Activated CD8-positive, alpha-beta memory T cell treated with anti-CD3 and anti-CD28 coated beads, Interleukin-2, amount 50 U/mL, for 4 hours (primary cell): ENCODE data around the gene CARD10.
A peak's percentile ranks its signal among the peaks of the same experiment; 100 is the strongest.

ENCODE experiments used
- DNase-seq: peaks from one replicate; pipeline ENCODE4 v3.0.0-alpha.2; 2020

CARD10 gene

DNA sequence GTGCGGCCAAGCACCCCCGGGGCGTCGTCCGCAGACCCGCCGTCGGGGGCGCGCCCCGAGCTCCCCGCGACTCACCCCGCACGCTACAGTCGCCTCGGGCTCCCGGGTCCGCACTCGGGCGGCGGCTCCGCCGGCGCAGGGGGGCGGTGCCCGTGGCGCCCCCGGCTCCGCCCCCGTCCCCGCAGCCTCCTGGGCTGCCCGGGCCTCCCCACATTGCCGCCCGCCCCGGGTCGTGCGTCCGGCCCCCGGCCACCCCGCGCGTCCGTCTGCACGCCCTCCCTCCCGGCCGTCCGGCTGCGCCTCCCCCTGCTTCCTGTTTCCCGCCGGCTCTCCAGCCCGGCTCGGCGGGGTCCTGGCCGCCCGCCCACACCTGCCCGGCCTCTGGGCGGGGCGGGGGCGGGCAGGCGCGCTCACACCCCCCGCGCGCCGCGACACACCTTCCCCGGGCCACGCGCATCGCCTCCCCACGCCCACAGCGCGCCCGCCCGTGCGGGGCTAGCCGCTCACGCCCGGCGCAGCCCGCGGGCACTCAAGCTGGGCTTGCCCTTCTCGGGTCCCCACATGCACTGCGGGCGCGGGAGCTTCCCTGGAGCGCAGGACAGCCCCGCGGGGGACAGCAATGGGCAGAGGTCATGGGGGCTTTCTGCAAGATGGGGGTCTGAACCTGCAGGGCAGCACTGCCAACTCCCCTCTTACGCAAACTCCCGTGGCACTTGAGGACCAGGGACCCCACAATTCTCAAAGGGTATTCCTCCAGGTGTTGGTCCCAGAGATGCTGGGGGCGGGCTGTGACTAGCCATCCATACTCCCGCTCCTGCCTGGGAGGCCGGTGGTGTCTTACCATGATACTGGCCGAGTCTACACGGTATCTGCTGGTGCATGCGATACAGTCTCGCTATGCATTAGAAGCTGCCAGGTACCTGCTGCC lies at the start of gene CARD10:
CARD10 (minus strand) TSS at position 148 of the 928 bp plus-strand sequence. CDS start 215 bp downstream, outside the sequence.
- no peak for DNase-seq

DNA sequence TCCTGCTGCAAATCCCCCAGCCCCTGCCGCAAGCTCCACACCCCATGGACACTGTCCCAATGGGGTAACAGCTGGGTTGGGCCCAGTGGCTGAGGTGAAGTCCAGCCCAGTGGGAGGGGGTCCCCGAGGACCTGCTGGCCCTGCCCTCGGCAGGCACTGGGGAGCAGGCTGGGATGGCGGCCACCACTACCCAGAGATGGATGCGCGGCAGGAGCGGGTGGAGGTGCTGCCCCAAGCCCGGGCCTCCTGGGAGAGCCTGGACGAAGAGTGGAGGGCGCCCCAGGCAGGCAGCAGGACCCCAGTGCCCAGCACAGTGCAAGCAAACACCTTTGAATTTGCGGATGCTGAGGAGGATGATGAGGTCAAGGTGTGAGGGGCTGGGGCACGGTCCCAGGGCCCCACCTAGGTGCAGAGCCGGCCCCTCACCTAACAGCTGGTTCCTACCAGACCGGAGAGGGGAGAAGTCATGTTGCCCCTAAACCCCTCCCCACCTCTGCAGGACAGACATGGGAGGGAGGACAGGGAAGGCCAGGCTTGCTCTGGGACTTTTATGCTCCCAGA lies 49.3 kb upstream of the CARD10 start:
- no peak for DNase-seq

DNA sequence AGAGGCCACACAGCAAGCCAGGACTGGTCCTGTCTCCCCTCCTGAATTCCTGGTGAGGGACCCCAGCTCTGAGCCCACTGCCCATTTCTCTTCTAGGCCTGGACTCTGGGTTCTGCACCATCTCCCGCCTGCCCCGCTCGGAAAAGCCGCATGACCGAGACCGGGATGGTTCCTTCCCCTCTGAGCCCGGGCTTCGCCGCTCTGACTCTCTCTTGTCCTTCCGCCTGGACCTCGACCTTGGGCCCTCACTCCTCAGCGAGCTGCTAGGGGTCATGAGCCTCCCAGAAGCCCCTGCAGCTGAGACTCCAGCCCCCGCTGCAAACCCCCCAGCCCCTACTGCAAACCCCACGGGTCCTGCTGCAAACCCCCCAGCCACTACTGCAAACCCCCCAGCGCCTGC lies 48.8 kb upstream of the CARD10 start:
- no peak for DNase-seq

DNA sequence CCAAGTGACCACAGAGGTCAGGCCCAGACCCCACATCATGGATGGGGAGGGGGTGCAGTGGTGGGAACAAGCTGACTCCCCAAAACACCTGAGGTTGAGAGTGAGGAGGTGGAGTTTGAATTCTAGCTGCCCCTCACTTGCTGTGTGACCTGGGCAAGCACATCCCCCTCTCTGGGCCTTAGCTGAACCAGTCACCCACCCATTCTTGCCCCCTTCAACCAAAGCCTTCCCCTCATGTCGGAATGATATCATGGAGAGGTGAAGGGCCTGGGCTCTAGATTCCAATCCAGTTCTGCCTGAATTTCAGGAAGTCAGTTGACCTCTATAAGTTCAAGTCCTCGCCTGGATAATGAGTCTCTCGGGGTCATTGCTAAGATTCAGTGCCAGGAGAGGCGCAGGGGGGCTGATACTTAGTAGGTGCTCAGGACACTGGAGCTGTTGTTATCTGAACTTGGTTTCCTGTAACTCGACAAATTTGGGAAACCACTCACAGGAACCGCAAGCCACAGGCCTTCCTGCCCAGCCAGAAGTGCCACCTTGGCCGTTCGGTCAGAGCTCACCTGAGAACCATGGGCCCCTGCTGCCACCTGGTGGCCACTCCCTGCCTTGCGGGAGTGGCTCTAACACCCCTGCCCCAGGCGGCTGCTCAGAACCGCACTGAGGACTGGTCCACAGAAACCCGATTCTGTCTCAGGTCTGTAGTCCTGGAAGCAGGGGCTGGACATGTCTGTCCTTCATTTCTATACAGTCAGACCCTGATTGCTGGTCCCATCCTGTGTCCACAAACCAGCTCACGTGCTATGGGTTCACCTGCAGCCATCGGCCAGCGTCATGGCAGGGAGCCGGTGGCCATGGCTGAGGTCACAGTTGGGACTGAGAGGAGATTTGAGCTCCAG lies 47.9 kb upstream of the CARD10 start:
- DNase-seq, result peak; percentile 91

- peak; percentile 46 for DNase-seq
These were observed 47.2 kb upstream of the CARD10 start for GRCh38 chr22:37566329-37566837.

DNA sequence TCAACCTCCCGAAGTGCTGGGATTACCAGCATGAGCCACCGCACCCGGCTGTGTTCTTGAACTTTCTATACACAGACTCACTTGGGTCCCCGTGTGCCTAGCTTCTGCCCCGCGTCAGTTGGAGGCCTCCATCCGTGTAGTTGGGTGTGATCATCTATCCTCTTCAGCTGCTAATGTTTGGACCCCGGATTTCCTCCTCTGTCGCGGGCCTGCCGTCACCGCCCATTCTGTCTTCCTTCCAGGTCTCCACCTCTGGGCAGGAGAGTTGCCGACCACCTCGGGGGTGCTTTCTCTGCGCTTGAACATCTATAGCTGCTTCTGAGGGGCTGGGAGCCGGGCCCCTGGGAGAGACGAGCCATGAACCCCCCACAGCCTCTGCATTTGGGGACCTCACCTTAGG lies 46.6 kb upstream of the CARD10 start:
- no peak for DNase-seq

DNA sequence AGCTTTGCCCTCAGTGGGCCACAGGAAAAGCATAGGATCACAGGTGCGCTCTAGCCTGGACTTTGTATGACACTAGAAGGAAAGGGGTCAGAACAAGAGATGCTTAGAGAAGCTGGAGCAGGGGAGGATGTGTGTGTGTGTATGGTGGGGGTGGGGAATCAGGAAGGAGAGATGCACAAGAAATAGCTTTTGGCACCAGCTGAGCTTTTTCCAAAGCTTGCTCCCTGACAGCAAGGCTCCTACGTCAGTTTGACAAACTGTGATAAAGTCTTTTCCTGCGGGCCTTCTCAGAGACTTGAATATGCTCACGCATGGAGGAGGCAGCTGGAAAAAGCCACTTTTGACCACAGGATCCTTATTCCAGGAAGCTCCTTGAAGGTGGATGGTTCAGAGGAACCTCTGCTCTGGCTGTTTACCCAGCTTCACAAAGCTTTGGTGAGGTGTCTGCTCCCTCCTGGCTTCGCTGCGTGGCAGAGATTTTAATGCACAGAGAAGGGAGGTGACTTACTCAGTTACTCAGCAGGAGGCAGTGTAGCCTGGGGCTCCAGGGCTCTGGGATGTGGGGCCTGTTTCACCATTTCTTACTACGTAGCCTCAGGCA lies 45.0 kb upstream of the CARD10 start:
- no peak for DNase-seq

DNA sequence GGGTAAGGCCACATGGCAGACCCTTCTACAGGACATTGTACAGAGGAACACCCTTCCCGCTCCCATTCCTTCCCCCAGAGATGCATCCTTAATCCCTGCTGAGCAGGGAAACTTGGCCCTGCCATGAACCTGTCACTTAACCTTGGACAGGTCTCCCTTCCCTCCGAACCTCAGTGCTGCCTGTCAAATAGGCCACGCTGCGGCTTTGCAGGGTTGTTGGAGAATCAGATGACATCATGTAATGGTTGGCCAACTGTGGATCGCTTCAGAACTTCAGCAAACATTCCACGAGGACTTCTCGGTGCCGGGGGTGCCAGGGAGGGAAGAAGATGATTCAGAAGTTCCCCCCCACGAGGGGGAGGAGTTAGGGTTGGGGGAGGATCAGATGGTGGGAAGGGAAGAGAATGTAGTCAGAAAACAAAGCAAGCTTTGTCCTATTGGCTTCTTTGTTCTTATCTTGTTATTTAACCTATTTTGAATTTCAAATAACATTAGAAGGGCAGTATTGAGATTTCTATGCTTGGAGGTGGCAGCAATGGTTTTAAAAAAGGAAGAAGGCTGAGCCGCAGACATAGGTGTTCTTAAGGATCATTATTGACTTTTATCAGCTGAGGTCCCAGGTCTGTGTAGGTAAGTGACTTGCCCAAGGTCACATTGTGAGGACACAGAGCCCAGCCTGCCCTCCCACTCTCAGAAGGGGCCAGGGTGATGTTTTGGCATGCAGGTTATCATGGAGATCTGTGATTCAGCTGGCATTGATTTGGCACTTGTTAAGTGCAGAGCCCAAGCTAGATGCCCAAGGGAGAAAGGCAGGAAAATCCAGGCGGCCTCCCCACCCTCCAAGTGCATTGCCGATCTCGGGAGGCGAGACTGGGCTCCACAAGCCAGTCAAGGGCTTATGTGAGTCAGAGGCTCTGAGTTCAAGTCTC lies 44.2 kb upstream of the CARD10 start:
- DNase-seq, result no peak

DNA sequence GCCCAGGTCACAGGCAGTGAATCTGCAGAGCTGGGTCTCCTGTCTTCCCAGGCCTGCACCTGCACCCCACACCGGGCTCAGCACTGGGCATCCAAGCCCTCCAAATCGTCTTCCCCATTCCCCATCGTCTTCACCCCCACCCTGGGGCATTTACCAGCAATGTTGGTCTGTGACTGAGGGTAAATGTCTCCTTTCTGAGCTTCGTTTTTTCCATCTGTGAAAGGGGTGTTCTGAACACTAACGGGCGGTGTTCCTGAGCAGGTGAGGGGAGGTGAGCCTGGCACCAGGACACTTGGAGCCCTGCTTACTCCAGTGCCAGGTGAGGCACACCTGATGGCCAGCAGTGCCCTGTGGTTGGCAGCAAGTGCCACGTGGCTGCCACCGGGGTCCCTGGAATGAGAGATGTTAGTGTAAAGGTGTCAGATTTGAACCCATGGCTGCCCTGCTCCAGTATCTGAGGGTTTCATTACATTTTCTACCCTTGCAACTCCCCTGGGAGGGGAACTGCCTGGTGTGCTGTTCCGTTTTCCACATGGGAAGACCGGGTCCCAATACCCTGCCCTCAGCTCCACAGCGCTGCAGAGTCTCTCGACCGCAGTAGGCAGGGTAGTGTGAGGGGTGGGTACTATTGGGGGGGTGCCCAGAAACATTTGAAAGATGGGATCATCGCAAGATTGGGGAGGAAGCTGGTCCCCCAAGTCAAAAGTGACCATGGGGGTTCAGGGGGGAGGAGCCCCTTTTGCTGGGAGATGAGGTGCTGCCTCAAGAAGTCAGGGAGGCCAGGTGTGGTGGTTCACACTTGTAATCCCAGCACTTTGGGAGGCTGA lies 43.0 kb upstream of the CARD10 start:
- DNase-seq, result no peak

DNA sequence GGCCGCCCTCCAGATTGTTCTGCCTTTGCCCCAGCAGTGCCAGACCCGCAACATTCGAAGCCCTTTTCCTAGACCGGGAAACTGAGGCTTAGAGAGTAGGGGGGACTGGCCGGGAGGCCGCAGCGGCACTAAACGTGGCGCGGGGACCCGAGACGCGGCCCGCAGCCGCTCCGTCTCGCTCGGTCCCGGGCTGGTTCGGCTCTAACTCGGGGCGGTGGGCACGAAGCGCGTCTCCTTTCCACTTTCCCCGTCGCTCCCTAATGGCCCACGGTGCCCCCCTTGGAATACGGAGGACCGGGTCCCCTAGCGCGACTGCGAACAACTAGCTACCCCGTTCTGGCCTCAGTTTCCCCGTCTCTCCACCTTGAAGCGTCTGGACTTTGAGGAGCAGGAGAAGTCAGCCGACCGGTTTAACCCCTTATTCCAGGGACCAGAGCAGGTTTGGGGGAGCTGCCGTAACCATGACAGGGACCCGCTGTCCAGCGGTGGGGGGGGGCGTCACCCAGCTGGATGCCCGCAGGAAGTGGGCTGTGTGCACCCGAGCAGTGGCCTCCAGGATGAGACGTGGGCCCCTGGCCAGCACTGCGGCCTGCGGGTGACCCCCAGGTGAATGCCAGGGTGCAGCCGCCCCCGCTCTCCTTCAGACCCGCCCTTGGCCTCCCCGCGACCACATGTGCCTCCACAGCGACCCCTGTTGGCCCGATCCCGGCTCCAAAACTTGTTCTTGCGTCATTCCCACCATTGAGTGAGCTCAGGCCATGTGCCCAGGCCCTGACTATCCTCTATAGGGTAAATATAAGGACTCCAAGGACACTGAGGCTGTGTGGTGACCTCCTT lies 42.2 kb upstream of the CARD10 start:
- DNase-seq, result peak; percentile 84

DNA sequence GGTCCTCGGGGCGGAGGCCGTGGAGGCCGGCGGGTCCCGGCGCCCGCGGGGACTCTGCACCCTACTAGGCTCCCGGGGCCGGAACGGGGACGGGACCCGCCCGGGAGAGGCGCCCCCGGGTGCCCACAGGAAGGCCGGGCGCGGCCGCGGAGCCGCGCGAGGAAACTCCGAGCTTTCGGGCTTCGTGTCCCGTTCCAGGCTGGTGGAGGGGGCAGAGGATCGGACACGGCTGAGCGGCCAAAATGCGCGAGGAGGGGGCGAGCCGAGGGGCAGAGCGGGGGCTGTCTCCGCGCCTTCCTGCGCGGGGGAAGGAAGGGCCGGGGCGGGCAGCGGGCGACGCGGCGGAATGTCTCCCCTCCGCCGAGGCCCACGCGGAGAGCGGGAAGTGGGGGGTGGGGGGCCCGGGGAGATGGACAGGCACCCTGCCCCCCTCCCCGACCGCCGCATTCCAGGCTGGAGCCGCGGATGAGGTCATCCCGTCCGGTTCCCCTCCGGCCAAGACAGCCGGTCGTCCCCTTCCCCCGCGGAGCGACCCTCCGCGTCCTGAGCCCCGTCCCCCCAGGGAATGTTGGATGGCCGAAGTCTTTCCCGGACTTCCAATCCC lies 41.5 kb upstream of the CARD10 start:
- no peak for DNase-seq

GRCh38 chr22:37559901-37560607 lies 40.8 kb upstream of the CARD10 start, which contains the start of gene CDC42EP1:
Gene CDC42EP1, plus strand, starts transcription at chr22:37560480. Its CDS starts 5,870 bp downstream, at chr22:37566350.
- no peak for DNase-seq

- no peak for DNase-seq
These were observed 40.3 kb upstream of the CARD10 start for GRCh38 chr22:37559521-37559900.

DNA sequence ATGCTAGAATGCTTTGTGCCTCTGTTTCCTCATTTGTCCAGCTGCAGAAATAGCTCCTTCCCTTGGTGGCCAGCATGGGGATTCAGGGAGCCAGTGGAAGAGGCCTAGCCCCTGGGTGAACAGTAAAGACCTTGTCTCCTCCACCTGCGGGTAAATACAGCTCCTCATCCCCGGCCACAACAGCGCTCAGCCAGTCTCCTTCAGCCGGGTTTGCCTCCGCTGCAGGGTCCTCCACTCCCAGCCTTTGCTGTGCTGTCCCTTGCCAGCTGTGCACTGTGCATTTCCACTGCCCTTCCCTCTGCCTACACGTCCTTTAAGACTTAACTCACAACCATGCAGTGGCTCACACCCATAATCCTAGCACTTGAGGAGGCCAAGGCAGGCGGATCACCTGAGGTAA lies 39.6 kb upstream of the CARD10 start:
- DNase-seq, result no peak

- DNase-seq, result no peak
These were observed 38.2 kb upstream of the CARD10 start for GRCh38 chr22:37557321-37558001.

DNA sequence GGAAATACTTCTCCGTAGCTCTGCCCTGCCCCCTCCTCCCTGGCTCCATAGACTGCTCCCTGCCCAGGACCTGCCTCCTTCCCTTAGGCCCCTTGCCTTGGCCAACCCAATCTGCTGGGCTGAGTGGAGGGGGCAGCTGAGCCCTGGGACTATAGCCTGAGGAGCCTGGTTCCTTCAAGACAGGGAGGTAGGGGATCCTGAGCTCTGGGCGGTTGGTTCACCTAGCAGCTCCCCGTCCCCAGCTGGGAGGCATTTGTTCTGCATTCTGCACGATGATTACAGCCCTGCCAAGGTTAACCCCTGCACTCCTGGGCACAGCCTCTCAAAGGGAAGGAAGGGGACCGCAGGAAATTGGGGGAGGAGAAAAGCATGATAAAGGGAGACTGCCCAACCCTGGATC lies 37.5 kb upstream of the CARD10 start:
- no peak for DNase-seq

- no peak for DNase-seq
These were observed 35.8 kb upstream of the CARD10 start for GRCh38 chr22:37555029-37555428.

DNA sequence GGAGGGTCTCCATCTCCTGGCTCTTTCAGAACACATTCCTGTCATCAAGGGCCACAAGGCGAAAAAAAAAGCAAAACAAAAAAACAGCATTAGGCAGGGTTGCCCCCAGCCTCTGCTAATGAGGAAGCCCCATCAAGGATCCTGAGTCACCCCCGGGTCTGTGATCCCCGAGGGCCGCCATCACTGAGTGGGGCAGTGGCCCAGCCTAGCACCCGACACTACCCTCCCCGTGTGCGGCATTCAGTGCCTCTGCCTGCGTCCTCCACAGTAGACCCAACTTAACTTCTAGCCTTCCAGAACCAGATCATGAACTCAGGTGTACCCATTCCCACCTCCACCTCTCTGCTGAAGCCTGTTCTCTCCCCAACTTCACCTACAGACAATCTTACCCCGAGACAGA lies 34.5 kb upstream of the CARD10 start:
- no peak for DNase-seq
